ENCODE results near the gene PPT2.

DNA sequence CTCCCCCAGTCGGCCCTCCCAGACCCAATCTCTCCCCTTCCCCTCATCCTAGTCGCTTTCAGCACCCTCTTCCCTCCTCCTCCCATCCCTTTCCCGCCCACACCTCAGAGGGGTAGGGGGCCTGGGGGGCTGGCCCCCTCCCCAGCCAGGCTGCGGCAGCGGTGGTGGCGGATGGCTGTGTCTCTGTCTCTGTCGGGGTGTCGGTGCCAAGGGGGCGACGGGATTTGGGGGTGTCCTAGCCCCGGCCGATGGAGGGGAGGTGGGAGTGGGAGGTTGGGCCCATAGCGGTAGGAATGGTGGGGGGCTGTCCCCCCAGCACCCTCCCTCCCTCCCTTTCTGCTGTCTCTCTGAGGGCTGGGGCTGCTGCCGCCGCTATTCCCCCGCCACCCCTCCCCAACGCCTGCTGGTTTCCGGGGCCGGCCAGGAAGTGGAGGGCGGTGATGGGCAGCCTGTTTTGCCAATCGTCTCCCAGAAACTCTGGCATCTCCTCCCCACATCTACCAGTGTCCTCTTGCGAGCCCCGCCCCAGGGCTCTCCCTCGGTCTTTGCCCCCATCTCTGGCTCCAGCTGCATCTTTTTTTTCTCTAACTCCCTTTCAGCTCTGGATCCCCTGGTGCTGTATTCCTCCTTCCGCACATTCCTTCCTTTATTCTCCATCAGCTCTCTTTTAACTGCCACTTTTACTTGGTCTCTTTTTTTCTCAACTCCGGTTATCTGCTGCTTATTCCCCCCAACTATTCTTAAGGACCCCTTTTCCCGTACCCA is 22.0 kb downstream of the PPT2 start, which contains the start of gene AGPAT1:
- TF ChIP-seq, protein P1, sequence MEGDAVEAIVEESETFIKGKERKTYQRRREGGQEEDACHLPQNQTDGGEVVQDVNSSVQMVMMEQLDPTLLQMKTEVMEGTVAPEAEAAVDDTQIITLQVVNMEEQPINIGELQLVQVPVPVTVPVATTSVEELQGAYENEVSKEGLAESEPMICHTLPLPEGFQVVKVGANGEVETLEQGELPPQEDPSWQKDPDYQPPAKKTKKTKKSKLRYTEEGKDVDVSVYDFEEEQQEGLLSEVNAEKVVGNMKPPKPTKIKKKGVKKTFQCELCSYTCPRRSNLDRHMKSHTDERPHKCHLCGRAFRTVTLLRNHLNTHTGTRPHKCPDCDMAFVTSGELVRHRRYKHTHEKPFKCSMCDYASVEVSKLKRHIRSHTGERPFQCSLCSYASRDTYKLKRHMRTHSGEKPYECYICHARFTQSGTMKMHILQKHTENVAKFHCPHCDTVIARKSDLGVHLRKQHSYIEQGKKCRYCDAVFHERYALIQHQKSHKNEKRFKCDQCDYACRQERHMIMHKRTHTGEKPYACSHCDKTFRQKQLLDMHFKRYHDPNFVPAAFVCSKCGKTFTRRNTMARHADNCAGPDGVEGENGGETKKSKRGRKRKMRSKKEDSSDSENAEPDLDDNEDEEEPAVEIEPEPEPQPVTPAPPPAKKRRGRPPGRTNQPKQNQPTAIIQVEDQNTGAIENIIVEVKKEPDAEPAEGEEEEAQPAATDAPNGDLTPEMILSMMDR (IDR thresholded peaks at IDR 0.05; ENCODE audit: poor library complexity) = no peak
- no peak for TF ChIP-seq EZH2 (IDR thresholded peaks at IDR 0.05; ENCODE audit: borderline replicate concordance)
